HG03108 (cell line): ENCODE measurements around the gene KLHL33.

Source experiments
- ATAC-seq: cut with Tn5 transposase; IDR thresholded peaks from one replicate; pipeline ENCODE4 v1.9.1; 2021; ENCODE audit warnings: moderate library complexity; ENCODE audit not compliant: unreplicated experiment

KLHL33 gene

DNA sequence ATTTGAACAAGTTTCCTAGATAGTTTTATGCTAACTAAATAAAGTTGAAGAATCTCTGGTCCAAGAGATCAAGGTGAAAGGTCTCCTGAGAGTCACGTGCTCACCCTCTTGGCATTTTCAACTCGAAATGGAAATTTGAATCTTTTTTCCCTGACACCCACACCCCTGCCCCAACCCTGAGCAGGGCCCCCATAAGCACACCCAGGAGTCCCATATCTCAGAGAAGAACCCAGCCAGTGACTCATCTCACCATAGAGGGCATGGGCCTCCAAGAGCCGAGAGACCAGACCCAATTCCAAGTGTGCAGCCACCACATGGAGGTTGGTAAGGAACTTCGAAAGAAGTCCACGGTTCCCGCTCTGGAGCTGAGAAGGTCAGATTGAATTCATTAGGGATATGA is 55.3 kb downstream of the KLHL33 start:
- no peak for ATAC-seq

GRCh38 chr14:20379743-20380142 is 56.2 kb downstream of the KLHL33 start:
- ATAC-seq, result no peak

DNA sequence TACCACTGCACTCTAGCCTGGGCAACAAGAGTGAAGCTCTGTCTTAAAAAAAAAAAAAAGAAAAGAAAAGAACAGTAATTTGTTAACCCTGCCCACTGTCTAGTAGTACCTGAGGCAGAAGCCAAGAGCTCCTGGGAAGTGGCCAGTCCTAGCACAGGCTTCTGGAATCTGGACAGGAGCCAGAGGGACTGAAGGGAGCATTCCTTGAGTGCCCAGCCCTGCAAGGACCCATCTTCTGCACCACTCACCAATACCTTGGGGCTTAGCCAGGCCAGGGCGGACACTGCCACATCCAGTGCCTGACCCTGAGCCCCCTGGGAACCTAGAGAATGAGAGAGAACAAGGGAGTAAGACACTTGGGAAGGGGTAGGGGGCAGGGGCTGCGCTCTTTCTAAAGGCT is 58.8 kb downstream of the KLHL33 start:
- ATAC-seq, result no peak

- no peak for ATAC-seq
Measured at GRCh38 chr14:20376071-20376588, 59.8 kb downstream of the KLHL33 start.
